NCI-H510A (cell line): ENCODE measurements around the gene NF1.
"Not testable (repeated sequence)": the region's sequence is repeated elsewhere in the genome, so short reads cannot be mapped to it uniquely, and the experiment has no call there.

ENCODE experiments used
- DNase-seq: peaks from one replicate; lab custom pipeline; 2025; lab: John Stamatoyannopoulos, UW

Gene NF1

DNA sequence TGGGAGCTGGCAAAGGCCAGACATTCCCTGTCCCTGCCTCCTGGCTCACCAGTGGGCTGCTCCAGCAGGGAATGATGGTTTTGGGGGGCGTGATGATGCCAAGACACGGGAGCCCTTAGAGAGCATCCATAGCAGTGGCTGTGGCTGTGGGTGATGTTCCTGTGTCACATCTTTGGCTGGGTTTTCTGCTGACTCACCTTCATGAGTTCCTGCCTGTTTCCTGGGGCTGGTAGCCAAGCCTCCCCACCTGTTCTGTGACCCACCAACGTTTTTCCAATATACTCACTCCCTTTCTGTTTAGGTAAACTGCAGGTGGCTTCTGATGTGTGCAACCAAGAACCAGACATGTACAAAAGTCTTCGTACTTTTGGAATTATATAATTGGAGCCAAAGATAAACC lies 16.5 kb upstream of the NF1 start:
- no peak for DNase-seq

DNA sequence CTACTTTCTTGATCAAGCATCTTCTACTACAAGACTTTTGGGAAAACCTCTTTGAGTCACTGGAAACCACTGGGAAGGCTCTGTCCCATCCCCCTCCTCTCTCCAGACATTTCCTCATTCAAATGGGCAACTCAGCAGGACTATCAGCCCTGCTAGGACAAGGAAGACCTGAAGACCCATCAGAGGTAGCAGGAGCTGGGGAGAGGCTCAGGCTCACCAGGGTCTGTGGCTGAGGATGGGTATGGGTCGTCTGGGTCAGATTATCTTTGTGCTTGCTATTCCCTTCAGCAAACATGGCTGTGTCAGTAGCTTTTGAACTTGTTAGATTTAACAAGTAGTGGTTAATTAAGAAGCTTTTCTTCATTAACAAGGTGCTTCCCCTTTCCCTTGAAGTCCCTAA lies 15.0 kb upstream of the NF1 start:
- no peak for DNase-seq

DNA sequence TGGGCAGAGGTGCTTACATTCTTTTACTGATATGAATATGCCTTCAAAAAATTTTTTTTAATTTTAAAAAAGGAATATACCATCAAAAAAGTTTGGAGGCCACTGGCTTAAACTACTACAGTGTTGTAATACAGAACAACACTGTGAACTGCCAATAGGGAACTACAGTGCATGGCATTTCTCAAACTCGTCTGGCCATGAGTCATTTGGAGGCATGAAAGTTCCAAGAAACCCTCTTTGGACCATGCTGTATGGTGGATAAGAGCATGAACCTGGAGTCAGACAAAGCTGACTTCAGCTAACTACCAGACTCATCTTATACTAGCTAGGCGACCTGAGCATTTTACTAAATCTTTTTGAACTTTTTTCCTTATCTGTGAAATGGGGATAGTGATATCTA lies 9.2 kb upstream of the NF1 start:
- no peak for DNase-seq

DNA sequence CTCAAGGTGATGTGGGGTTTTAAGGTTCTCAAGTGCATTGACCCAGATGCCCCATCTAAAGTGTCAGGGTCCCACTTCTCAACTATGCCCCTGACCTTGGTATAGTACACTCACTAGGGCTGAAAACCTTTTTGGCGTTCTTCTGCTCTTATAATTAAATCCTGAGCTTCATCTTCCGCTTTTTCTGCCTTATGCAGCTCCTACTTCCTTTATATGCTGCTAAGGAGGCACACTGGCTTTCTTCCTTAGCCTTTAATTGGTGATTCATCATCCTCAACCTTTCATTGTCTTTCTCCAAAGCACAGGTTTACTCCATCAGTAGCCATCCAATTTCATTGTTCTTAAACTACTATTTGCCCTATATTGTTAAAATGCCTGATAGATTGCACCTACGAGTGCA lies 5.3 kb upstream of the NF1 start:
- DNase-seq, result no peak

DNA sequence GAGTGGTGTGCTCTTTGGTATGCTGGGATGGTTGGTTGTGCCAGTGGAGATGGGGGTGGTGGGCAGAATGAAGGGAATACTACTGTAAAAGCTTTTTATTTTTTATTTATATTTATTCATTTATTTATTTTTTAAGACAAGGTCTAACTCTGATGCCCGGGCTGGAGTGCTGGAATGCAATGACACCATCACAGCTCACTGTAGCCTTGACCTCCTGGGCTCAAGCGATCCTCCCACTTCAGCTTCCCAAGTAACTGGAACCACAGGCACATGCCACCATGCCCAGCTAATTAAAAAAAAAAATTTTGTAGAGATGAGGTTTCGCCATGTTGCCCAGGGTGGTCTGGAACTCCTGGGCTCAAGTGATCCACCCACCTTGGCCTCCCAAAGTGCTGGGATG lies 4.1 kb upstream of the NF1 start:
- DNase-seq, result not testable (repeated sequence)

DNA sequence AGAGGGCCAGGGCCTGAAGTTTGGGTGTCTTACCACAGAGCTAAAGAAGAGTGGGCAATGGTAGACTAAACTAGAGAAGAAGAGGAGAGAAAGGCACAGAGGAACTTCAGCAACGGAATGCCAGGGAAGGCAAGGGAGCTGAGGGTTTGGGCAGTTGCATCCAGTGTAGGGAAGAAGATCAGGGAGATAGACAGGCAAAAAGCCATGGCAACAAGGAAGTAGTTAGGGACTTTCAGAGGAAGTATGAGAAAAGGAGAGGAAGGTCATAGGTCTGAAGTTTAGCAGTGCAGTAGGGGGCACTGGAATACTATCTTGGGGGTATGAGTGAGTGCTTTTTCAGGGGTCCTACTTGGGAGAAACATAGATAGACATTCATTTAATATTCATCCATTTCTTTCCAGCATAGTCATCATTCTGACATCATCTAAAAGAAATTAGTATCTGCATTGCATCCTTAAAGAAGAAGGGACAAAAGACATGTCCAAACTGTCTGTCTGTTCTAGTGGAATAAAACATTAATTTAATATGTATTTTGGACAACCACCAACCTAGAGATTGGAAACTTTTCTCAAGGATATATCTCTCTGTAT lies 2.2 kb upstream of the NF1 start:
- DNase-seq, result no peak

DNA sequence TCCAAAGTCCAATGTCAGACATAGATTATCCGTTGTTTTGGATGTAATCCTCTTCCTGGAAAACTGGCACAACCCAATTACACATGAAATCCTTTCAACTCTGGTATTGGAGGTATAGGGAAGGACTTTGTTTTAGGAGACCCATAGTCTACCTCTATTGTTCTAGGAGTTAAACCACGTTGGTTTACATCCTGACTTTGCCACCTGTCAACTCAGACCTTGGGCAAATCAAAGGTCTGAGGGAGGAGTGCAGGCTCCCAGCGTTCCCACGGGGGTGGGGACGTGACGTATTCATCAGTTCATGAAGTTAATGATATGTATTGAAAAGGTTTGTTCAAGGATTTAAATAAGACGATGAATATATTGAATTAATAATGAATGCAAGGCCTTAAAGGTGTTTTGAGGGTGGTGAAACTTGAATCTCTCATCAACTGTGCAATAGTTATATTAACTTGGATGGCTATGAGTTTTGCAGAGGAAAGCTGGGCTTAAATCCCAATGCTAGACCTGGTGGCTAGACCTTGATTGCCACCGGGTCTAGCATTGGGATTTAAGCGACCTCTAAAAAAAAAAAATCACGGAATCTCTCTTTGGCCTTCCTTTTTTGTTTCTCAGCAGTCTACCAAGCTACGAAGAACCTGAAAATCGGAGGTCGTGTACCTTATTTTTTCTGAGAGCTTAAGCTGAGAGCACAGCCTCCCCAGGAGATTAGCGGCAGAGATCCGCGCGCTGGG lies 744 bp upstream of the NF1 start:
- DNase-seq, result no peak

DNA sequence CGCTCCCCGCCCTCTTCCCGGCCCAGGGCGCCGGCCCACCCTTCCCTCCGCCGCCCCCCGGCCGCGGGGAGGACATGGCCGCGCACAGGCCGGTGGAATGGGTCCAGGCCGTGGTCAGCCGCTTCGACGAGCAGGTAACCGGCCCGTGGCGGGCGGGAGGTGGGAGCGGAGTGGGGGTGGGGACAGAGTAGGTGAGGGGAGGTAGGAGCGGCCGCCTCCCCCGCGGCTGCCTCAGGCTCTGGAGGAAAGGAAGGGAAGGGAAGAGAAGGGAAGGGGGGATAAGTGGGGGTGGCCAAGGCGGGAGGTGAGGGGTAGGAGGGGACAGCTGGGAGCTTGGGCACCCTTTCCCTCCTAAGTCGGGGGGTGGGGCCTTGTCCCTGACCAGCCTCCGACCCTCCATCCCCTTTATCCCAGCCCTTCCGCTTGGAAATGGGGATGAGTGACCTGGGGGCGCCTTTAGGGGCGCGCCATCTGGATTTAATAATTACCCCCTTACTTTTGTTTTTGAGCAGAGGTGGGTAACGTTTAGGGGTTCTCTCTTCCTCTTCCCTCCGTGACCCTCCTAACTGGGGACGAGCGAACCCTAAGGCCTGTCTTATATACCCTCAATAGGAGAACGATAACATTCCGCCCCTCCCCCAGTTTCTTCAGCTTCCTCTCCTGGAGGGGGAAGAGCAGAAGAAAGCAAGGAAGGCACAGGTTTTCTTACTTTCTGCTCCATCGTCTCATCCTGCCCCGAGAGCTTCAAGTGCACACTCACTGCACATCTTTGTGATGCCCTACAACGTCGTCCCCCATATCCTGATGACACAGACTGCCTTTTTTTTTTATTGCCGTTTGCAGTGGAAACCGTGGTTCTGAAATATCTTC lies 694 bp downstream of the NF1 start:
- DNase-seq, result peak; percentile 81

DNA sequence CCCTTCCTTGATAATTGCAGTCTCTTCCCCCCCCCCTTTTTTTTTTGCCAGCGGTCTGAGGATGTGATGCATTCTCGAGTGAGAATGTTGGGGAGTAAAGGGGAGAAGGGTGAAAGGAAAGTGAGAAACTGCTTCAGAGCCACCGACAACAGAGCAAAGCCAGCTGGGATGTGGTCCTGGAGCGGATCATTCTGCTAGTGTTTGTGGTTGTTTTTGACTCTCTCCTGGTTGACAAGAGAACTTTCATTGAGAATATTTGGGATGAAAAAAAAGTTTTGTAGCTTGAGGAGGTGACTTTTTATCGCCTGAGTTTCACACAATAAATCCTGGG lies 1.3 kb downstream of the NF1 start:
- no peak for DNase-seq

DNA sequence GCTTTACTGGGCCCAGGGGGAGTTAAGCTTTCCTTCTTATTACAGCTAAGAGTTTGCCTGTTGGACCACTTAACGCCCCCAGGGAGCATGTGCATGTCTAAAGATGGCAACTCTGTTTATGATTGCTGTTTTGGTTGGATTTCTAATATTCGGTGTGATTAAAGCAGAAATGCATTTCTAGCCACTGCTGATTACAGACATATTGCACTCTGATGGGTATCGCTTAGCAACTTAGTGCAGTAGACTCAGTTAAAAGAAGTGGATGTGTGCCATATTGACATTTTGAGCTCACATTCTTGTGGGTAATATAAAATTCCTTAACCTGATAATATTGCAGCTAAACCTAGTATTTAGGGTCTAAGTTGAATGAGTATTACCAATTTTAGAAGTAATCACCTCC lies 4.2 kb downstream of the NF1 start:
- DNase-seq, result no peak

DNA sequence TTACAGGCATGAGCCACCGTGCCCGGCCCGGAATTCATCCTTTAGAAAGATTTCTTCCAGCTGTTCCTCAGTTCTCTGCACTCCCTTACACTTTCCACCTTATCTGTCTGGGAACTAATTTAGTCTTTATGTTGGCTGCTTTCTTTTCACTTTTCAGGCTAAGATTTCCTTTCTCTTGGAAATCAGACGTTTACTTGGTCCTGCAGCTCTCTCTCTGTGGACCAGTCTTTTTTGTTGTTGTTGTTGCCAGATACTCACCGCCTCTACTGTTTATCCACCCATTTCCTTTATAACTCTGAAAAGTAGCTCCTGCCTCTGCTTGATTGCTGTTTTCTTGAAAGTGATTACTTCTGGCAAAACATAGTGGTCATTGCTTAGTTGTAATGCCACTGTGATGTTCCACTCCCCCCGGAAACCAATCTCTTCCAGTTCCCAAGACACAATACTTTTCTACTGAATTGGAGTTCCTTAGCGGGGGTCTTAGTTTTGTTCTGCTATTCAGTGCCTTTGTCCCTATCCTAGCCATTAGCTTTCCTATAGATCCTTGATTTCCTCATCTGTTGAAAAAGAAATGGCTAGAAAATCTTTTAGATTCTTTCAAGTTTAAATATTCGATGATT lies 6.2 kb downstream of the NF1 start:
- no peak for DNase-seq

DNA sequence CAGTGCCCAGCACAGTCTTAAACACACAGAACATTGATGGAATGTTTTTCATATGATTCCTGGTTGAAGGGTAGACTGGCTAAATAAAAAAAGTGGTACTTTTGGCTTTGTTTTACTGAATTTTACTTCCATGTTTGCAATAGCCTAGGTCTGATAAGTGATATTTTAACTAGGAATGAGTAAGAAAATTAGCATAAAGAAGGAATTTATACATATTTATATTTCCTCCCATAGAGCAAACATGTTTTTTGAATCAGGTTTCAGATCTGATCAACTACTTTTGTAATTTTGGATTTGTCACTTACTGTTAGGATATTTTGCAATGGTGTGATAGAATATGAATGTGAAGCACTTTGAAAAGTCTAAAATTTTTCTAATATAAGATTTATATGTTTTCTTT lies 7.2 kb downstream of the NF1 start:
- DNase-seq, result no peak

DNA sequence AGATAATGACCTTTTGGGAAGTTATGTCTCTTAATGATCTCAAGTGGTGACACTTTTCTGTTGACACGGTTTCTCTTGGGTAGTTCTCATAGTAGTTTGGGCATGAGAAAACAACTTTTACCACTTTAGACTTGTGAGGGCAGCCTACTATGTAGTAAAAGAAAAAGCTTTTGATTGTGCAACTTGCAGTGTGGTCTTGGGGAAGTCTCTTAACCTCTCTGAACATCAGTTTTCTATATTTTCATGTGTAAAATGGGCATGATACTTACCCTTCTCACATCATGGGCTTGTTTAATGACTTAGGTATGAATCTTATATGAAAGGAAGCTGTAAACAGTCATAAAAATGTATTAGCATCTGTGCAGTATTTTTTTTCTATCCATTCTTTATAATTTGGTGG lies 11.2 kb downstream of the NF1 start:
- DNase-seq, result no peak

DNA sequence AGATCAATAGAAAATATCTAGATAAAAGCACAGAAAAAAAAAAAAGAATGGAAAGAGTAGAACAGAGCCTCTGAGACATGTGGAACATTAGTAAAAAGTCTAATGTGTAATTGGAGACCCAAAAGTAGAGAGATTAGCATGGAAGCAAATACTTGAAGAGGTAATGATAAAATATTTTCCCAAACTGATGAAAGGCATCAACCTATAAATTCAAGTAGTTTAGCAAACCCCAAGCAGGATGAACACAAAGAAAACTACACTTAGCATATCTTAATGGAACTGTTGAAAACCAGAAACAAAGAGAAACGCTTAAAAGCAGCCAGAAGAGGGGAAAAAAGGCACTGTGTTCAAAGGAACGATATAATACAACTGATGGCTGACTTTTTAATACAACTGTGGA lies 16.4 kb downstream of the NF1 start:
- no peak for DNase-seq

DNA sequence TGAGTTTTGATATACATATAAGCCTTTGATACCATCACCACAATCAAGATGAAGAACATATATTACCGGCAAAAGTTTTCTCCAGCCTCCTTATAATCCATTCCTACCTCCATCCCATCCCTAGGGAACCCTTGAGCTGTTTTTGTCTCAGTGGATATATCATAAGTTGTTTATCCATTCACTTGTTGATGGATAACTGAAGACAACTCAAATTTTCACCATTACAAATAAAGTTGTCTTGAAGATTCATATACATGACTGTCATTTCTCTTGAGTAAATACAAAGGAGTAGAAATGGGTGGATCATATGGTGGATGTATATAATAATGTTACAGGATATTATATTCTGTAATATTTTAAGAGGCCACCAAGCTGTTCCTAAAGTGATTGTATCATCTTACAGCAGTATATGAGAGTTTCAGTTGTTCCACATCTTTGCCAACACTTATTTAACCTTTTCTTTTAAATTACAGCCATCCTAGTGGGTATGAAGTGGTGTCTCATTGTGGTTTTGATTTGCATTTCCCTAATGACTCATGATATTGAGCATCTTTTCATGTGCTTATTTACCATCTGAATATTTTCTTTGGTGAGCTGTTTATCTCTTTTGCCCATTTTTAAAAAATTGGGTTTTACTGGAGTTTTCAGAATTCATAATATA lies 17.4 kb downstream of the NF1 start:
- DNase-seq, result no peak

DNA sequence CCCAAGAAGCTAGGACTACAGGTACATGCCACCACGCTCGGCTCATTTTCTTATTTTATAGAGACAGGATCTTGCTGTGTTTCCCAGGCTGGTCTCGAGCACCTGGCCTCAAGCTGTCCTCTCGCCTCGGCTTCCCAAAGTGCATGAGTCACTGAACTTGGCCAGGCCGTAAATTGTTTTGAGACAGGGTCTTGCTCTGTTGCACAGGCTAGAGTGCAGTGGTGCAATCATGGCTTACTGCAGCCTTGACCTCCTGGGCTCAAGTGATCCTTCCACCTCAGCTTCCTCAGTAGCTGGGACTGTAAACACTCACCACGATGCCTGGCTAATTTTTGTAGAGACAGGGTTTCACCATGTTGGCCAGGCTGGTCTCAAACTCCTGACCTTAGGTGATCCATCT lies 18.6 kb downstream of the NF1 start:
- not testable (repeated sequence) for DNase-seq

DNA sequence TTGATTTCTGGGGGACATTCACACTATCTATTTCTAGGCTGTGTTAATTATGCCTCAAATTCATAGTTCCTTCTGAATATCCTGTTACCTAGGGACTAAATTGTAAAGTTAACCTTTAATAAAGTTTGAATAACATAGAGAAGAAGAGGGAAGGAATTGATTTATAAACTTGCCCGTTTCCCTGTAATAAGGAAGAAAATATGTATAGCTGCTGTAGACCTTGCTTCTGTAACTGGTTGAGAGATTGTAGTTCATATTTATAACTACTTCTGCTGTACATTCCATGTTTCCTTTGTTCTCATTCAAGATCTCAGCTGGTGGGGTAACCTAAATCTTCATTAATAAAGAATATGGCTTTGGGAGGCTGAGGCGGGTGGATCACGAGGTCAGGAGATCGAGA lies 19.2 kb downstream of the NF1 start:
- no peak for DNase-seq

DNA sequence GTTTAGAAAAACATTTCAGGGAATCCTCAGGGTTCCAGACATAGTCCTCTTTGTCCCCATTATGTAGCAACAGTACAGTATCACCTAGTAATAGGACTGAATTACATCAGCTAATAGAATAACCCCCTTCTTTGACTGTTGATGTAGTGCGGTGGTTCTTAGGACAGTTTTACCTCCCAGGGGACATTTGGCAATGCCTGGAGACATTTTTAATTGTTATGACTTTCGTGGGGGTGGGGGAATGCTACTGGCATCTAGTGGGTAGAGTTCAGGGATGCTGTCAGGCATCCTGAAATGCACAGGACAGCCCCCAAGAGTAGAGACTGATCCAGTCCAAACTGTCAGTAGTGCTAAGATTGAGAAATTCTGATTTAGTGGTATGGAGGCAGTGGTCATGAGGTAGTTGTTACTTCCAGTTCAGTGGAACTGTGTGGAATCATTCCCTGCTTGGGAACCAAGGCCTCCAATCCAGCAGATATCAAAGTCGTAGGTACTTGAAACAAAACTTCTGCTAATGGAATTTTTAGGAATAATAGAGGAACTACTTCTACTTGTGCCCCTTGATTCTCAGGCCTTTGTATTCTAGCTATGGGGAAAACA lies 20.3 kb downstream of the NF1 start:
- no peak for DNase-seq

DNA sequence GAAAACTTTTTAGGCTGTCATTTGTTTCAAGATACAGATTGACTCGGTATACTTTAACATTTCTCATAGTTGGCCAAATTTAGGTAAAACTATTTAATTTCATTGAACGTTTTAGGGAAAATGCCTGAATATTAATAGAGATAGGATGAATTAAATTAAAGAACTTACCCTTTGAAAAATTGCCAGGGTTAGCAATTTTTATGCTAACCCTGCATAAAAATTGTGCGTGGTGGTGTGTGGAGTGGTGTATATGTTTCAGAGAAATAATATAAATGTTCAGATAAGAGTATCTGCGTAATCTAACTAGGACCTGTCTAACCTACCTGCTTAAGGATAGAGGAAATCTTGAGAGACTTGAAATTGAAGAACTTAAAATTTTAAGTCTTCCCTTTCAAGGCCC lies 21.4 kb downstream of the NF1 start:
- DNase-seq, result no peak

DNA sequence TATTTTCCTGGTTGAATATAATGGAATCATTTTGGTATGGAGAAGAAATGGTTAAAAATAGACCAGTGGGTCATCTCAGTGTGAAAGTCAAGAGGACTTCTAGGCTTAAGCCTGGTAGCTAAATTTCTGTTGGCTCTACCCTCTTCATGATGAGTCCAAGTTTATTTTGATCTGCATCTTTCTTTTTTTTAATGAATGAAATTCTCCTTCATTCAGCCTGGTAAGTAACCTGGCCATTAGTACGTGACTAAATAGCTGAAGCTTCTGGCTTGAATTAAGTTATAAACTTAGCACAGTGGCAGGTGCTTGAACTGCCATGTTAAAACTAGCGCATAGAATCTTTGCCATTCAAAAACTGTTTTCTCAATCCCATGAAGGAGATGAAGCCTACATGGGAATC lies 28.0 kb downstream of the NF1 start:
- no peak for DNase-seq

DNA sequence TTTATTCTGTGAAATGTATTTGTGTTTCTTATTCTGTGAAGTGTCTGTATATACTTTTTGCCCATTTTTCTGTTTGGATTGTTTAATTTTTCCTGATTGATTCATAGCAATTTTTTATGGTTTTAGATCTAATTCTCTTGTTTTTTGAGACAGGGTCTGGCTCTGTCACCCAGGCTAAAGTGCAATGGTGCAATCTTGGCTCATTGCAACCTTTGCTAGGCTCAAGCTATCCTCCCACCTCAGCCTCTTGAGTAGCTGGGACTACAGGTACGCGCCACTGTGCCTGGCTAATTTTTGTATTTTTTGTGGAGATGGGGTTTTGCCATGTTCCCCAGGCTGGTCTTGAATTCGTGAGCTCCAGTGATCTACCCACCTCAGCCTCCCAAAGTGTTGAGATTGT lies 31.5 kb downstream of the NF1 start:
- DNase-seq, result no peak

DNA sequence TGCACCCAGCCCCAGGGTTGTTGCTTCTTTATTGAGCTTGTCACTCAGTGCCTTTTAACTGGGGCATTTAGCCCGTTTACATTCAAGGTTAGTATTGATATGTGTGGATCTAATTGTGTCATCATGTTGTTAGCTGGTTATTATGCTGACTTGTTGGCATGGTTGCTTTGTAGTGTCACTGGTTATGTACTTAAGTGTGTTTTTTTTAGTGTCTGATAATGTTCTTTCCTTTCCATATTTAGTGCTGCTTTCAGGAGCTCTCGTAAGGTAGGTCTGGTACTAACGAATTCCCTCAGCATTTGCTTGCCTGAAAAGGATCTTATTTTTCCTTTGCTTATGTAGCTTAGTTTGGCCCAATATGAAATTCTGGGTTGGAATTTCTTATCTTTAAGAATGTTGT lies 33.5 kb downstream of the NF1 start:
- DNase-seq, result no peak
